Activated B cell treated with CpG ODN at 0.5 μM for 24 hours (primary cell): Measurements from ENCODE around the gene MAP9. TPM values are rescaled to one million over a fixed set of nuclear protein-coding genes. Genes with fewer than 3 reads are reported as not detected.

Experiments
- ATAC-seq: fragments of 200-7000 bp; cut with Tn5 transposase; one replicate; pipeline ENCODE4 v1.10.0; 2021; ENCODE audit warnings: low read depth, mild to moderate bottlenecking, moderate library complexity
- CTCF ChIA-PET: fragments of 350-600 bp; sonication (Branson Sonifier 250); formaldehyde crosslinking; loops from one replicate; lab custom pipeline; 2021; ENCODE audit warnings: antibody characterized with exemption; lab: Charles Lee
- POLR2A ChIA-PET: fragments of 350-600 bp; sonication (Branson Sonifier 250); formaldehyde crosslinking; loops from one replicate; lab custom pipeline; 2021; ENCODE audit warnings: antibody characterized with exemption; lab: Charles Lee
- DNase-seq: peaks from one replicate; pipeline ENCODE4 v3.0.0; 2022
- H3K27ac Mint-ChIP-seq: one replicate; pipeline ENCODE4 v1.8.0; 2020; ENCODE audit warnings: mixed read lengths
- H3K27me3 Mint-ChIP-seq: one replicate; pipeline ENCODE4 v1.8.0; 2021; ENCODE audit warnings: mixed read lengths
- H3K36me3 Mint-ChIP-seq: one replicate; pipeline ENCODE4 v1.8.0; 2021; ENCODE audit warnings: low read depth, mixed read lengths
- H3K4me1 Mint-ChIP-seq: one replicate; pipeline ENCODE4 v1.8.0; 2021; ENCODE audit warnings: mixed read lengths
- H3K4me3 Mint-ChIP-seq: one replicate; pipeline ENCODE4 v1.8.0; 2020; ENCODE audit warnings: mild to moderate bottlenecking, mixed read lengths
- H3K9me3 Mint-ChIP-seq: one replicate; pipeline ENCODE4 v1.8.0; 2020; ENCODE audit warnings: mixed read lengths
- intact Hi-C: fragments of 100-400 bp; cut with micrococcal nuclease; formaldehyde crosslinking; loops from one replicate; pipeline ENCODE4 v1.15.1; 2024
- total RNA-seq: library from RNA; stranded (reverse); gene quantifications from 2 replicates; pipeline ENCODE4 v1.2.3, GENCODE V29; 2022
- TF ChIP-seq, protein P1 (sequence below): fragments of 200-600 bp; IDR thresholded peaks from one replicate; pipeline ENCODE4 v1.8.0; 2022; ENCODE audit warnings: antibody characterized with exemption, mild to moderate bottlenecking

Gene MAP9
- total RNA-seq, 1 donor from 2014 or later, result 8.8 TPM

DNA sequence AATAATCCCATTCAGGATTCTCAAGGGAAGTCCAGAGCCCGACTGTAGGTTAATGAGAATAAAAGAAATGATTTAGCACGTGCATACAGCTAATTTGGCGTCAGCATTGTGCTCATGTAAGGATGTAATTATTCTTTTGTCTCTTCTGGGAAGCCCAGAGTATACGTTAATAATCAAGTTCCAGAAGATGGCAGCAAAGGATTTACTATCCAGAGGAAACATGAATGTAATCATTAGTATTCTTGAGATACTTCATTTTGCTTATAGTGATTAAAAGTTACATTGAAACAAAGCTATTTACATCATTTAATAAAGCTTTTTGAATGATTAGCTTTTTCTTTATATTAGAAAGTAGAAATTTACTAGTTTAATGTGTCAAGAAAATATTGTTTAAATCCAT, 27.1 kb upstream of the MAP9 start:
- Mint-ChIP-seq H3K36me3 (no peaks in the 10 kb centered on the region), H3K4me3 (no peak overlapping the region), H3K27ac (no peak overlapping the region), H3K9me3 (no peaks in the 10 kb centered on the region), H3K4me1 (no peaks in the 10 kb centered on the region), H3K27me3 (peaks cover 2% of the 10 kb centered on the region)
- DNase-seq (no peak), ATAC-seq (no peak)
- intact Hi-C loops, result no loop called here
- ChIA-PET POLR2A (no interaction called here), CTCF (no interaction called here)
- TF ChIP-seq, protein P1, sequence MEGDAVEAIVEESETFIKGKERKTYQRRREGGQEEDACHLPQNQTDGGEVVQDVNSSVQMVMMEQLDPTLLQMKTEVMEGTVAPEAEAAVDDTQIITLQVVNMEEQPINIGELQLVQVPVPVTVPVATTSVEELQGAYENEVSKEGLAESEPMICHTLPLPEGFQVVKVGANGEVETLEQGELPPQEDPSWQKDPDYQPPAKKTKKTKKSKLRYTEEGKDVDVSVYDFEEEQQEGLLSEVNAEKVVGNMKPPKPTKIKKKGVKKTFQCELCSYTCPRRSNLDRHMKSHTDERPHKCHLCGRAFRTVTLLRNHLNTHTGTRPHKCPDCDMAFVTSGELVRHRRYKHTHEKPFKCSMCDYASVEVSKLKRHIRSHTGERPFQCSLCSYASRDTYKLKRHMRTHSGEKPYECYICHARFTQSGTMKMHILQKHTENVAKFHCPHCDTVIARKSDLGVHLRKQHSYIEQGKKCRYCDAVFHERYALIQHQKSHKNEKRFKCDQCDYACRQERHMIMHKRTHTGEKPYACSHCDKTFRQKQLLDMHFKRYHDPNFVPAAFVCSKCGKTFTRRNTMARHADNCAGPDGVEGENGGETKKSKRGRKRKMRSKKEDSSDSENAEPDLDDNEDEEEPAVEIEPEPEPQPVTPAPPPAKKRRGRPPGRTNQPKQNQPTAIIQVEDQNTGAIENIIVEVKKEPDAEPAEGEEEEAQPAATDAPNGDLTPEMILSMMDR, result no peak

DNA sequence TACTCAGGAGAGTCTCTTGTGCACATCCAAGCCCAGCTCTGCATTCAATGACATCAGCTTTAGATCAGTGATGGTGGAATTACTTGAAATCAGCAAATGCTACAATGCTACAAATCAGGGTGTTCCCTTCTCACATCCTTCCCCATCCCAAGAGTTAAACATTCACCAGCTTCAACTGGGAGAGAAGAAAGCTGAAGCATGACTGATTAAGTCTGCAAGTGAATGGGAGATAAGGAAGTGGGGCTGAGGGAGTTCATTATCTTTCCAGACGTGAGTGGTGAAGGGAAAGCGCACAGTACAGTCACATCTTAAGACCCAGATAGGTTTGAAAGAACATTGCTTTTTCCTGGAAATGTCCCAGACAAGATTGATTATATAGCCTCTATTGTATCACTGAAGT, 26.2 kb upstream of the MAP9 start:
- peaks cover 2% of the 10 kb centered on the region for H3K27me3 Mint-ChIP-seq
- ChIA-PET POLR2A (no interaction called here), CTCF (no interaction called here)
- no peak overlapping the region for H3K27ac Mint-ChIP-seq
- TF ChIP-seq, protein P1, result no peak
- H3K4me3 Mint-ChIP-seq, result no peak overlapping the region
- H3K9me3 Mint-ChIP-seq, result no peaks in the 10 kb centered on the region
- DNase-seq (no peak), ATAC-seq (no peak)
- H3K4me1 Mint-ChIP-seq, result no peaks in the 10 kb centered on the region
- intact Hi-C loops, result no loop called here
- no peaks in the 10 kb centered on the region for H3K36me3 Mint-ChIP-seq

DNA sequence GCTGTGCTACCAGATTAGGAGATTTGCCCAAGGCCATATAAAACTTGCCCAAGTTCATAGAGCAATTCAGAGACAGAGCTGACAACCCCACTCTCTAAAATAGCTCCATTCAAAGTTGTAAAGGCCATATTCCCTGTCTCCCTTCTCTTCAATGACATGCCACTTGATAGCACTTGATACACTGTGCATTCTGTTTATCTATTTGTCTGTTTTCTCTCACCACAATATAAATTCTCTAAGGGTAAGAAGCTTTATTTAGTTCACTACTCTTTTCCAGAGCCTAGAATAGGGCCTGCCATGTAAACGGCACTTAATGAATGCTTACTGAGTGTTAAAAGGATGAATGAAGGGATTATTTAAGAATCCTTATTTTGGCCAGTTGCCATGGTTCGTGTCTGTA, 24.1 kb upstream of the MAP9 start:
- POLR2A ChIA-PET, result no interaction called here
- intact Hi-C loops, result no loop called here
- CTCF ChIA-PET, result no interaction called here

DNA sequence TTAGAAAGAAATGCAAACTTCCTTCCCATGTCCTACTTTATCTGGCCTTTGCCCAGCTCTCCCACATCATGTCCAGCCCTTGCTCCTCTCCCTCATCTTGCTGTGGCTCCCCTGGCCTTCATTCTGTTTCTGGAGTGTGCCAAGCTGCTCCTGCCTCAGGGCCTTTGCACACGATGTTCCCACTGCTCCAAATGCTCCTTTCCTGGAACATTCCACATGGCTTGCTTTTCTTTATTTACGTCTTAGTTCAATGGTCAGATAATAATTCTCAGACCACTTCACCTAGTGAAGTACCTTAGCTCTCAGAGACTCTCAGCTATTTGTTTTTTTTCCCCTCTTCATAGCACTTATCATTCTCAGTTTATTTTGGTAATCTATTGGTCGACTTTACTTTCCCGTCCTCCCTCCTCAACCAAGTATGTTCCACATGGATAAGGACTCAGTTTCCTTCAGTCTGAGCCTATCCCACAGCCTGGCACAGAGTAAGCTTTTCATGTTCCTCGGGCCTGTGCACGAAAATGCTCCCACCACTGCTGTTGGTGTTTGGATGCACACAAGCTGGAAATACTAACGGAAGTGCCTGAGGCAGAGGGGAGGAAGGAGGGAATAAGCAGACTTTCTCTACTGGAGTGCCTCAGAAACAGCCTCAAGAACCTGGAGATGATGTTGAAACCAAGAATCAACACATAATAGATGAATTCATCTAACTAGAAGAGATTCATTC, 23.4 kb upstream of the MAP9 start:
- no peak overlapping the region for H3K27ac Mint-ChIP-seq
- POLR2A ChIA-PET, result no interaction called here
- DNase-seq, result no peak
- no peaks in the 10 kb centered on the region for H3K9me3 Mint-ChIP-seq
- ATAC-seq, result no peak
- intact Hi-C loops, result no loop called here
- H3K4me3 Mint-ChIP-seq, result no peak overlapping the region
- H3K36me3 Mint-ChIP-seq, result no peaks in the 10 kb centered on the region
- H3K4me1 Mint-ChIP-seq, result no peaks in the 10 kb centered on the region
- TF ChIP-seq, protein P1, result no peak
- CTCF ChIA-PET, result no interaction called here
- H3K27me3 Mint-ChIP-seq, result peaks cover 5% of the 10 kb centered on the region

More for the DNA sequence above, 24.1 kb upstream of the MAP9 start:
- no peaks in the 10 kb centered on the region for H3K36me3 Mint-ChIP-seq
- H3K27ac Mint-ChIP-seq, result no peak overlapping the region
- peaks cover 5% of the 10 kb centered on the region for H3K27me3 Mint-ChIP-seq
- DNase-seq (no peak), ATAC-seq (no peak)
- no peak overlapping the region for H3K4me3 Mint-ChIP-seq
- no peaks in the 10 kb centered on the region for H3K4me1 Mint-ChIP-seq
- TF ChIP-seq, protein P1, result no peak
- H3K9me3 Mint-ChIP-seq, result no peaks in the 10 kb centered on the region

DNA sequence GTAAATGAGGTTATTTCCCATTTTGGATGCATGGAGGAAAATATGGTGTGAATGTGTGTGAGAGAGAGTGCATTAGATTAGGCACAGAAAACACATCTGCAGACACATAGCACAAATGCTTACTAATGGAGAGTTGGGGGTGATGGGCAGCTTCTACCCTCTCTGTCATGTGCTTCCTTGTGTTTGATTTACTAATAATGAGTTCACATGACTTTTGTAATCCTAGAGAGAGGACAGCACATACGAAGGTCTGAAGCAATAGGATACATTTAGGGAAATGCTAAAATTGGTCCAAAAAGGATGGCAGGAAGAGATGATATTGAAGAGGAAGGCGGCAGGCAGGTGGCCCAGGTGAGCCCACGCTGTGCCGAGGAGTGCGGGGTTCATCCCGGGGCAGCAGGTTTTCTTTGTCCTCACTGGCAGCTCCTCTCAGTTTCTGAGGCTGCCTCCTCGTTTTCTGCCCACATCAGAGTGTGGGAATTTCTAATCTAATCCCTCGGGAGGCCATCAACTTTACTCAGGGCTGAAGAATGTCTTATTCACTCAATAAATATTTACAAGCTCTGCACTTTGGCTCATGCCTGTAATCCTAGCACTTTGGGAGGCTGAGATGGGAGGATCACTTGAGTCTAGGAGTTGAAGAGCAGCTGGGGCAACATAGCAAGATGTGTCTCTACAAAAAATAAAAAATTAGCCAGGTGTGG, 15.9 kb upstream of the MAP9 start:
- no peak for DNase-seq
- intact Hi-C loops, result no loop called here
- Mint-ChIP-seq H3K4me3 (no peak overlapping the region), H3K27me3 (peaks cover 2% of the 10 kb centered on the region), H3K4me1 (no peaks in the 10 kb centered on the region), H3K27ac (no peak overlapping the region), H3K9me3 (no peaks in the 10 kb centered on the region), H3K36me3 (no peaks in the 10 kb centered on the region)
- ChIA-PET CTCF (no interaction called here), POLR2A (no interaction called here)
- ATAC-seq, result no peak
- TF ChIP-seq, protein P1, result no peak
